Measurements from ENCODE around the gene MAGED1. TPM values are rescaled to one million over a fixed set of nuclear protein-coding genes. Genes with fewer than 3 reads are reported as not detected.
"Not testable (repeated sequence)": the region's sequence is repeated elsewhere in the genome, so short reads cannot be mapped to it uniquely, and the experiment has no call there.

MAGED1 gene
- total RNA-seq, 1 experiment from 2014 or later: 129 TPM

GRCh38 chrX:51891821-51892551 lies 1.4 kb upstream of the MAGED1 start:
- DNase-seq (ENCODE audit: low spot score): no peak
- in situ Hi-C loops (cut with HindIII; ENCODE audit: low sequenced_read_pairs): no loop called here

GRCh38 chrX:51893931-51894696 lies 691 bp downstream of the MAGED1 start:
- DNase-seq (ENCODE audit: low spot score): peak; percentile 43
- in situ Hi-C loops (cut with HindIII; ENCODE audit: low sequenced_read_pairs): no loop called here

GRCh38 chrX:51894697-51895336 lies 1.4 kb downstream of the MAGED1 start:
- in situ Hi-C loops (cut with HindIII; ENCODE audit: low sequenced_read_pairs): no loop called here
- DNase-seq (ENCODE audit: low spot score): peak; percentile 69

DNA sequence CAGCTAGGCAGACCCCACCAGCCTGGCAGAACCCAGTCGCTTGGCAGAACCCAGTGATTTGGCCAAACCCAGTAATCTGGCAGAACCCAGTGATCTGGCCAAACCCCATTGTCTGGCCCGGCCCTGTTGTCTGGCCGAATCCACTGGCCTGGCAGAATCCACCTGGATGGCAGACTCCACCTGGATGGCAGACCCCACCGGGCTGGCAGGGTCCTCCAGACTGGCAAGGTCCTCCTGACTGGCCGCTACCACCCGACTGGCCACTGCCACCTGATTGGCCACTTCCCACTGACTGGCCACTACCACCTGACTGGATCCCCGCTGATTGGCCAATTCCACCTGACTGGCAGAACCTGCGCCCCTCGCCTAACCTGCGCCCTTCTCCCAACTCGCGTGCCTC lies 3.2 kb downstream of the MAGED1 start:
- in situ Hi-C loops (cut with HindIII; ENCODE audit: low sequenced_read_pairs): no loop called here
- no peak for DNase-seq (ENCODE audit: low spot score)

GRCh38 chrX:51899741-51900140 lies 6.3 kb downstream of the MAGED1 start:
- in situ Hi-C loops (cut with HindIII; ENCODE audit: low sequenced_read_pairs): no loop called here
- no peak for DNase-seq (ENCODE audit: low spot score)

- in situ Hi-C loops (cut with HindIII; ENCODE audit: low sequenced_read_pairs): no loop called here
- no peak for DNase-seq (ENCODE audit: low spot score)
Observed at GRCh38 chrX:51902510-51903050, 9.2 kb downstream of the MAGED1 start.

- DNase-seq (ENCODE audit: low spot score); in situ Hi-C loops (cut with HindIII; ENCODE audit: low sequenced_read_pairs): not testable (repeated sequence)
Observed at GRCh38 chrX:51905152-51905551, 11.7 kb downstream of the MAGED1 start.

DNA sequence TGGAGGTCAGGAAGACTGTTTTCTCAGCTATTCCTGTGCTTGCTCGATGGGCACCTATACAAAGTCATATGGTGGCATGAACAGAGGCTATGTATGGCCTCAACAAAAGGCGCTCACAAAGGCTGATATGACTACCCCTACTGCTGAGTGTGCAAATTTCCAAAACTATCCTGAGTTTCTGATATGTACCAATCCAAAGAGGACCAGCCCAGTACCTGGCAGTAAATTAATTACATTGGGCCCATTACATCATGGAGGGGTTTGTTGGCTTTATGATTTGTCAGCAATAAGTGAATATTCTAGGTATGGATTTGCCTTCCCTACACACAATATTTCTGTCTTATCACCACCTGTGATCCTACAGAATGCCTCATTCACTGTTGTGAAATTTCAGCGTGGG lies 12.3 kb downstream of the MAGED1 start:
- in situ Hi-C loops (cut with HindIII; ENCODE audit: low sequenced_read_pairs): no loop called here
- no peak for DNase-seq (ENCODE audit: low spot score)

GRCh38 chrX:51917604-51918003 lies 24.2 kb downstream of the MAGED1 start:
- in situ Hi-C loops (cut with HindIII; ENCODE audit: low sequenced_read_pairs): no loop called here
- DNase-seq (ENCODE audit: low spot score): no peak

GRCh38 chrX:51922561-51922960 lies 29.1 kb downstream of the MAGED1 start:
- in situ Hi-C loops (cut with HindIII; ENCODE audit: low sequenced_read_pairs): no loop called here
- DNase-seq (ENCODE audit: low spot score): no peak

- in situ Hi-C loops (cut with HindIII; ENCODE audit: low sequenced_read_pairs): no loop called here
- DNase-seq (ENCODE audit: low spot score): no peak
Observed at GRCh38 chrX:51931566-51932150, 38.2 kb downstream of the MAGED1 start.

Other genes starting within 250 kb of the MAGED1 start
- not detected in 2 replicates for gene CENPVL2, start 210.8 kb upstream of the MAGED1 start, total RNA-seq (2014; rRNA removed; shearing (Covaris generic))
- gene CENPVL1, start 183.1 kb upstream of the MAGED1 start, total RNA-seq (2014; rRNA removed; shearing (Covaris generic)): not detected in 2 replicates
- gene GSPT2, start 150.2 kb upstream of the MAGED1 start, total RNA-seq (2014; rRNA removed; shearing (Covaris generic)): 6.2 and 9.4 TPM in 2 replicates
- gene MAGED4B, start 175.6 kb downstream of the MAGED1 start, total RNA-seq (2014; rRNA removed; shearing (Covaris generic)): 31.3 and 32.8 TPM in 2 replicates